Epithelial cell of esophagus (primary cell): ENCODE results near the gene FUS.
"Not testable (repeated sequence)": the region's sequence is repeated elsewhere in the genome, so short reads cannot be mapped to it uniquely, and the experiment has no call there.

ENCODE experiments used
- DNase-seq: peaks from one replicate; pipeline ENCODE4 v3.0.0; 2010; ENCODE audit warnings: low read depth
- H3K4me3 ChIP-seq: 2 replicates; pipeline ENCODE4 v1.5.1; 2011; ENCODE audit warnings: mild to moderate bottlenecking, low read length, control low read depth
- TF ChIP-seq, protein P1 (sequence below): IDR thresholded peaks from 2 replicates; pipeline ENCODE4 v1.5.1; 2011; ENCODE audit warnings: low read depth, mild to moderate bottlenecking, low read length, control low read depth, inconsistent platforms; ENCODE audit not compliant: insufficient read depth; ENCODE audit errors: missing control alignments

FUS gene

DNA sequence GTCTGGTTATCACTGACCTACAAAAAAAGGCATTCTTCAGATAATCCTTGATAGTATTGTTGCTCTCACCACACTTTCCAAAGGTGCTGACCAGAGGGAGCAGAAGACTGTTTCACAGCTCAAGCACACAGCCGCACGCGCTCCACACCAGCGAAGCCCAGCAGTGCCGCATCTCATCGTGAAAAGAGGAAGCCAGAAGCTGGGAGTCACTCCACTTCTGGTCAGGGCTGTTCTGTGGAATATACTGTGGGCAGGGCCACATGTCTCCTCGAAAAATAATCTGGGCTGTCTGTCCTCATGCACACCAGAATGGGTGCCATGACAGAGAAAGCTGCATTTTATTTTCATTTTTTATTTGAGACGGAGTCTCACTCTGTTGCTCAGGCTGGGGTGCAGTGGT is 22.8 kb upstream of the FUS start:
- DNase-seq: no peak
- H3K4me3 ChIP-seq: no peak overlapping the region
- TF ChIP-seq, protein P1, sequence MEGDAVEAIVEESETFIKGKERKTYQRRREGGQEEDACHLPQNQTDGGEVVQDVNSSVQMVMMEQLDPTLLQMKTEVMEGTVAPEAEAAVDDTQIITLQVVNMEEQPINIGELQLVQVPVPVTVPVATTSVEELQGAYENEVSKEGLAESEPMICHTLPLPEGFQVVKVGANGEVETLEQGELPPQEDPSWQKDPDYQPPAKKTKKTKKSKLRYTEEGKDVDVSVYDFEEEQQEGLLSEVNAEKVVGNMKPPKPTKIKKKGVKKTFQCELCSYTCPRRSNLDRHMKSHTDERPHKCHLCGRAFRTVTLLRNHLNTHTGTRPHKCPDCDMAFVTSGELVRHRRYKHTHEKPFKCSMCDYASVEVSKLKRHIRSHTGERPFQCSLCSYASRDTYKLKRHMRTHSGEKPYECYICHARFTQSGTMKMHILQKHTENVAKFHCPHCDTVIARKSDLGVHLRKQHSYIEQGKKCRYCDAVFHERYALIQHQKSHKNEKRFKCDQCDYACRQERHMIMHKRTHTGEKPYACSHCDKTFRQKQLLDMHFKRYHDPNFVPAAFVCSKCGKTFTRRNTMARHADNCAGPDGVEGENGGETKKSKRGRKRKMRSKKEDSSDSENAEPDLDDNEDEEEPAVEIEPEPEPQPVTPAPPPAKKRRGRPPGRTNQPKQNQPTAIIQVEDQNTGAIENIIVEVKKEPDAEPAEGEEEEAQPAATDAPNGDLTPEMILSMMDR: no peak

DNA sequence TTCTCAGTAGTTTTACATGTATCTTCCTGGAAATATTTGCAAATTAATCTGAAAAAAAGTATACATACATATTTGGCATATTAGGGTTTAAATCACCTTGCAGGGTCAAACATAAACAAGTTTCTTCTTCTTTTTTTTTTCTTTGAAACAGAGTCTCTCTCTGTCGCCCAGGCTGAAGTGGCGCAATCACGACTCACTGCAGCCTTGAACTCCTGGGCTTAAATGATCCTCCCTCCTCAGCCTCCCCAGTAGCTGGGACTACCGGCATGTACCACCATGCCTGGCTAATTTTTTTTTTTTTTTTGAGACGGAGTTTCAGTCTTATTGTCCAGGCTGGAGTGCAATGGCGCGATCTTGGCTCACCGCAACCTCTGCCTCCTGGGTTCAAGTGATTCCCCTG is 12.6 kb upstream of the FUS start:
- DNase-seq: no peak
- TF ChIP-seq, protein P1: no peak
- H3K4me3 ChIP-seq: no peak overlapping the region

DNA sequence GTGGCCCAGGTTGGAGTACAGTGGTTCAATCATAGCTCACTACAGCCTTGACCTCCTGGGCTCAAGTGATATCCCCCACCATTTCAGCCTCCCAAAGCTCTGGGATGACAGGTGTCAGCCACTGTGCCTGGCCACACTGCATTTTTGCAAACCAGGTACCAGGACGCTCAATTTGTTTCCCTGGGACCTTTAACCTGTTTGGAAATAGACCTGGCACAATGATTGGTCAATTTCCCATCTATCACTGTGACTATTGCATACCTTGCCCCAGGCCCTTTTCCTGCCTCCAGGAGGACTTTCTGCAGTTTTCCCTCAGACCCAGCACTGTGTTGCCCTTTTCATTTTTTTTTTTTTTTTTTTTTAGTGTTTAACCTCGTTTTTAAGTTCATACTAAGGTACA is 11.1 kb upstream of the FUS start:
- TF ChIP-seq, protein P1: no peak

DNA sequence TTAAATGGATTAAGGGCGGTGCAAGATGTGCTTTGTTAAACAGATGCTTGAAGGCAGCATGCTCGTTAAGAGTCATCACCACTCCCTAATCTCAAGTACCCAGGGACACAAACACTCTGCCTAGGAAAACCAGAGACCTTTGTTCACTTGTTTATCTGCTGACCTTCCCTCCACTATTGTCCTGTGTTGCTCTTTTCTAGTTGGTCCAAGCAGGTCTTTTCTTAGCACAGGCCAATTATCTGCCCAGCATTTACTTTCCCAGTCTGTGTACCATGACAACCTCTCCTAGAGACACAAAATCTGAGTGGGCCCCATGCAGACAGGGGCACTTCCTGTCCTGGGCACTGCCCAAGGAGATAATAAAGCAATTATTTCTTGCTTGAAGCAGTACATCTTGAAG is 9.9 kb upstream of the FUS start:
- DNase-seq, H3K4me3 ChIP-seq: not testable (repeated sequence)

More for the DNA sequence above, 11.1 kb upstream of the FUS start:
- no peak overlapping the region for H3K4me3 ChIP-seq
- no peak for DNase-seq

DNA sequence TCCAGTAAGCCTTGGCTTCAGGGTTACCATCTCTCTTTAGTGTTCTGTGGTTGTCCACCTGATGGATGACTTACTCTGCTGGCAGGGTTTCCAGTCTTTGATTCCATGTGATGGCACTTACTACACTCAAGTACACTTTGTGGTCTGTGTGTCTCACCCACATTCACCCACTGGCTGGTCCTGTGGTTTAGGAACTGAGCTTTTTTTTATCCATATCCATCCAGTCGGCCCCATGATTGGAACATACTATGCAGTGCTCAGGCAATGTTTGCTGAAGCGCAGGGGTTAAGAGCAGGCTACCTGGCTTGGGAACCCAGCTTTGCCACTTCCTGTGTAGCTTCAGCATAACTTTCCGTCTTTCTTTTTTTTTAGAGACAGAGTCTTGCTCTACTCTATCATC is 2.8 kb upstream of the FUS start:
- TF ChIP-seq, protein P1: no peak
- DNase-seq: peak; percentile 40
- H3K4me3 ChIP-seq: no peak overlapping the region

DNA sequence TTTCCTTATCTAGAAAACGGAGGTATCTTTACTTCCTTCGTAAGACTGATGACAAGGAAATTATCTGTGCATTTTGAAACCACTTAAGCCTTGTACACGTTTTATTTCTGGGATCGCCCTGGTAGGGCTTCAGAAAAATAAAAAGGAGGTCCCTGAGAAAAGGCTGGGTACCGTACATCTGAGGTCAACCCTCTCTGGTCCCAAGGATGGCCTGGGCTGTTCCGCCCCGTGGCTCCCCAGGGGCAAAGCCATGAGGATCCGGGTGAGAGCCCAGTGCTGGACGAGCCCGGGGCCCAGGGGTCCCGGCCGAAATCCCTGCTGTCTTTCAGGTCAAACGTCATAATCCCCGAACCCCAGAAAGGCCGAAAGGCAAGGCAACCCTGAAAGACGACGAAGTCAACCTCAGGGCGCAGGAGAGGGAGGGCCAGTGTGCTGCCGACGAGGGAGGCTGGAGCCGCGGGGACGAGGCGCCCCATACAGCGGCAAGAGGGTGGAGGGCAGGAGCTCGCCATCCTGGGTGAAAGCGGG is 656 bp upstream of the FUS start:
- TF ChIP-seq, protein P1: no peak
- peak overlapping the region; percentile 88 for H3K4me3 ChIP-seq
- DNase-seq: no peak

DNA sequence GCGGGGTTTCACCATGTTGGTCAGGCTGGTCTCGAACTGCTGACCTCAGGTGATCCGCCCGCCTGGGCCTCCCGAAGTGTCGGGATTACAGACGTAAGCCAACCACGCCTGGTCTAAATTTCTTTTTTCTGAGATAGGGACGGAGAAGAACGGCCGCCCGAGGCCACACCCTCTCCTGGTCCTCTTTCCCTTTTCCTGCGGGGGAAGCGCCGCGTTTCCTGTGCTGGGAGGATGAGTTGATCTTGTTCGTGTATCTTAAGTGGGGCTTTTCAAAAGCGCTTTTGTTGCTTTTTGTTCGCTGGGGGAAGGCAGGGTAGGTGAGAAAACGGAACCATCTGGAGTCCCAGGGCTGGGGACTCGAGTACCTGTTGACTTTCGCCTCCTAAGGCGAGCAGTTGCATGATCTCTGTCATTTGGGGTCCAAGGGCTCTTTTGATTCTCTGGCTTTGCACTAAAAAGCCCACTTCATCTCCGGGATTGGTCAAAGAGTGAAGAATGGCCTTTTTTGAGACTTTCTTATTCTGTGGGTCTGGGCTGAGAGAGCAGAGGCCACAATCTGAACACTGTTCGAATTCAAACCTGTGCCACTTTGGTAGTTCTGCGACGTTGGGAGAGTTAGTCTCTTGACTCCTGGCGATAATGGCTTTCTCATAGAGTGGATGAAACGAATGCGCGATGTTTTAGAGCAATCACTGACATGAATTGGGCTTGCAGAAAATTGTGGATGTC is 1.3 kb downstream of the FUS start:
- peak; percentile 51 for DNase-seq
- TF ChIP-seq, protein P1: no peak
- H3K4me3 ChIP-seq: peak overlapping the region; percentile 88
